Astrocyte (in vitro differentiated cells and primary cell): ENCODE results near the gene HOXD4. TPM values are rescaled to one million over a fixed set of nuclear protein-coding genes. Genes with fewer than 3 reads are reported as not detected.

Source experiments
- DNase-seq: peaks from one replicate; pipeline ENCODE4 v3.0.0-alpha.2; 2010; ENCODE audit warnings: low read depth
- FAIRE-seq: peaks from 2 replicates; lab custom pipeline; 2011; peaks lifted over from hg19 to GRCh38; lab: Jason Lieb, UNC
- H2AFZ ChIP-seq: 2 replicates; pipeline ENCODE4 v1.6.0; 2012; ENCODE audit warnings: low read depth, low read length, inconsistent platforms
- H3K27ac ChIP-seq: 2 replicates; pipeline ENCODE4 v1.5.1; 2011; ENCODE audit warnings: low read depth, low read length, inconsistent platforms
- H3K27me3 ChIP-seq: 2 replicates; pipeline ENCODE4 v1.6.0; 2011; ENCODE audit warnings: low read length, inconsistent platforms; ENCODE audit not compliant: insufficient read depth
- H3K36me3 ChIP-seq: 2 replicates; pipeline ENCODE4 v1.5.1; 2011; ENCODE audit warnings: low read length, inconsistent platforms; ENCODE audit not compliant: insufficient read depth
- H3K4me1 ChIP-seq: 2 replicates; pipeline ENCODE4 v1.5.1; 2011; ENCODE audit warnings: low read length, inconsistent platforms; ENCODE audit not compliant: insufficient read depth
- H3K4me2 ChIP-seq: 2 replicates; pipeline ENCODE4 v1.6.0; 2012; ENCODE audit warnings: low read length, inconsistent platforms
- H3K4me3 ChIP-seq: 2 replicates; pipeline ENCODE4 v1.5.1; 2011; ENCODE audit warnings: low read depth, mild to moderate bottlenecking, low read length, inconsistent platforms; ENCODE audit not compliant: insufficient read depth
- H3K79me2 ChIP-seq: 2 replicates; pipeline ENCODE4 v1.6.0; 2012; ENCODE audit warnings: mild to moderate bottlenecking, low read length, inconsistent platforms; ENCODE audit not compliant: insufficient read depth
- H3K9ac ChIP-seq: 2 replicates; pipeline ENCODE4 v1.6.0; 2012; ENCODE audit warnings: mild to moderate bottlenecking, low read length, inconsistent platforms
- H3K9me3 ChIP-seq: 2 replicates; pipeline ENCODE4 v1.5.1; 2012; ENCODE audit warnings: low read depth, mild to moderate bottlenecking, low read length, inconsistent platforms; ENCODE audit not compliant: insufficient read depth
- H4K20me1 ChIP-seq: 2 replicates; pipeline ENCODE4 v1.6.0; 2012; ENCODE audit warnings: low read length, inconsistent platforms; ENCODE audit not compliant: insufficient read depth
- H3K27ac Mint-ChIP-seq: one replicate; pipeline ENCODE4 v1.8.0; 2021; ENCODE audit warnings: mild to moderate bottlenecking, mixed read lengths; ENCODE audit not compliant: unreplicated experiment
- H3K27me3 Mint-ChIP-seq: one replicate; pipeline ENCODE4 v1.8.0; 2021; ENCODE audit warnings: low read depth, mixed read lengths; ENCODE audit not compliant: unreplicated experiment
- H3K36me3 Mint-ChIP-seq: one replicate; pipeline ENCODE4 v1.8.0; 2021; ENCODE audit warnings: low read depth, mixed read lengths; ENCODE audit not compliant: unreplicated experiment
- H3K4me1 Mint-ChIP-seq: one replicate; pipeline ENCODE4 v1.8.0; 2021; ENCODE audit warnings: low read depth, mixed read lengths; ENCODE audit not compliant: unreplicated experiment
- H3K4me3 Mint-ChIP-seq: one replicate; pipeline ENCODE4 v1.8.0; 2021; ENCODE audit warnings: mild to moderate bottlenecking, moderate library complexity, mixed read lengths; ENCODE audit not compliant: unreplicated experiment
- H3K9me3 Mint-ChIP-seq: one replicate; pipeline ENCODE4 v1.8.0; 2021; ENCODE audit warnings: mild to moderate bottlenecking, mixed read lengths; ENCODE audit not compliant: unreplicated experiment
- EZH2 ChIP-seq: IDR thresholded peaks from 2 replicates; pipeline ENCODE4 v1.6.1; 2012; ENCODE audit warnings: mild to moderate bottlenecking, low read length, inconsistent platforms; ENCODE audit not compliant: insufficient read depth
- total RNA-seq: library from RNA; stranded (reverse); gene quantifications from 2 replicates; pipeline ENCODE4 v1.2.1, GENCODE V29; 2021
- TF ChIP-seq, protein P1 (sequence below): IDR thresholded peaks from 2 replicates; pipeline ENCODE4 v1.5.1; 2011; ENCODE audit warnings: low read depth, mild to moderate bottlenecking, inconsistent platforms, low read length, moderate library complexity; ENCODE audit not compliant: insufficient read depth

The HOXD4 gene
- total RNA-seq, 1 donor from 2014 or later, result not detected

GRCh38 chr2:176137906-176138305 is 13.4 kb upstream of the HOXD4 start:
- H3K9me3 ChIP-seq, result peaks cover 6% of the 10 kb centered on the region
- no peak overlapping the region for H3K27ac Mint-ChIP-seq
- H3K9me3 Mint-ChIP-seq, result peaks cover 35% of the 10 kb centered on the region
- TF ChIP-seq EZH2, result no peak
- TF ChIP-seq, protein P1, sequence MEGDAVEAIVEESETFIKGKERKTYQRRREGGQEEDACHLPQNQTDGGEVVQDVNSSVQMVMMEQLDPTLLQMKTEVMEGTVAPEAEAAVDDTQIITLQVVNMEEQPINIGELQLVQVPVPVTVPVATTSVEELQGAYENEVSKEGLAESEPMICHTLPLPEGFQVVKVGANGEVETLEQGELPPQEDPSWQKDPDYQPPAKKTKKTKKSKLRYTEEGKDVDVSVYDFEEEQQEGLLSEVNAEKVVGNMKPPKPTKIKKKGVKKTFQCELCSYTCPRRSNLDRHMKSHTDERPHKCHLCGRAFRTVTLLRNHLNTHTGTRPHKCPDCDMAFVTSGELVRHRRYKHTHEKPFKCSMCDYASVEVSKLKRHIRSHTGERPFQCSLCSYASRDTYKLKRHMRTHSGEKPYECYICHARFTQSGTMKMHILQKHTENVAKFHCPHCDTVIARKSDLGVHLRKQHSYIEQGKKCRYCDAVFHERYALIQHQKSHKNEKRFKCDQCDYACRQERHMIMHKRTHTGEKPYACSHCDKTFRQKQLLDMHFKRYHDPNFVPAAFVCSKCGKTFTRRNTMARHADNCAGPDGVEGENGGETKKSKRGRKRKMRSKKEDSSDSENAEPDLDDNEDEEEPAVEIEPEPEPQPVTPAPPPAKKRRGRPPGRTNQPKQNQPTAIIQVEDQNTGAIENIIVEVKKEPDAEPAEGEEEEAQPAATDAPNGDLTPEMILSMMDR, result no peak
- FAIRE-seq (no peak), DNase-seq (no peak)
- no peaks in the 10 kb centered on the region for H3K36me3 ChIP-seq
- no peak overlapping the region for H3K4me3 ChIP-seq
- H3K4me1 ChIP-seq, result peaks cover 8% of the 10 kb centered on the region
- H3K79me2 ChIP-seq, result no peaks in the 10 kb centered on the region
- H4K20me1 ChIP-seq, result no peaks in the 10 kb centered on the region
- H3K4me2 ChIP-seq, result no peak overlapping the region
- H3K27ac ChIP-seq, result no peak overlapping the region
- no peak overlapping the region for H2AFZ ChIP-seq
- no peak overlapping the region for H3K9ac ChIP-seq
- H3K4me1 Mint-ChIP-seq, result no peaks in the 10 kb centered on the region
- peaks cover 2% of the 10 kb centered on the region for H3K36me3 Mint-ChIP-seq
- H3K27me3 Mint-ChIP-seq, result peaks cover 92% of the 10 kb centered on the region
- H3K4me3 Mint-ChIP-seq, result no peak overlapping the region
- H3K27me3 ChIP-seq, result peaks cover 85% of the 10 kb centered on the region

DNA sequence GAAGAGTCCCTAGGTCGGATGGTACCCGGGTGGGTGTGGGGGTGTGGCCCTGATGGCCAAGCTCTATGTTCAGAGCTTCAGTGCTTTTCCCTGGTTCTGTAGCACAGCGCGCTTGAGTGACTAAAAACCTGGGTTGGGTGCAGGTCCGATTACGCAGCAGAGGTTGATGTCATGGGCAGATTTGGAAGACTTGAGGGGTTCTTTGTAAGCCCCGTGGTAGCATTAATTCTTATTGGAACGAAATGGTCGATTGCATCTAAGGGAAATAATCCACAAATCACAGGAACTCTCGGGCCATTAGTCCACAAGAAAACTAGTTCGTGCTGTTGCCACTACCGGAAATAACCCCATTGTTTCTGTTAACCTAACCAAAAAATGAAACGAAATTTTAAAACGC is 12.8 kb upstream of the HOXD4 start:
- Mint-ChIP-seq H3K36me3 (peaks cover 2% of the 10 kb centered on the region), H3K27ac (no peak overlapping the region), H3K4me3 (no peak overlapping the region), H3K9me3 (peaks cover 37% of the 10 kb centered on the region), H3K27me3 (peaks cover 92% of the 10 kb centered on the region), H3K4me1 (no peaks in the 10 kb centered on the region)
- no peak for DNase-seq
- Histone ChIP-seq H2AFZ (no peak overlapping the region), H3K9me3 (peaks cover 6% of the 10 kb centered on the region), H3K27ac (no peak overlapping the region), H4K20me1 (no peaks in the 10 kb centered on the region), H3K79me2 (no peaks in the 10 kb centered on the region), H3K4me3 (no peak overlapping the region), H3K27me3 (peaks cover 85% of the 10 kb centered on the region), H3K9ac (no peak overlapping the region), H3K4me1 (peaks cover 8% of the 10 kb centered on the region), H3K36me3 (no peaks in the 10 kb centered on the region), H3K4me2 (no peak overlapping the region)
- FAIRE-seq, result no peak
- no peak for TF ChIP-seq EZH2
- TF ChIP-seq, protein P1, result no peak

GRCh38 chr2:176138923-176139660 is 12.3 kb upstream of the HOXD4 start:
- FAIRE-seq, result no peak
- H3K9me3 ChIP-seq, result peaks cover 6% of the 10 kb centered on the region
- DNase-seq, result no peak
- Mint-ChIP-seq H3K4me1 (no peaks in the 10 kb centered on the region), H3K9me3 (peaks cover 42% of the 10 kb centered on the region), H3K4me3 (no peak overlapping the region), H3K36me3 (peaks cover 2% of the 10 kb centered on the region), H3K27me3 (peaks cover 92% of the 10 kb centered on the region), H3K27ac (no peak overlapping the region)
- peak overlapping the region; percentile 19 for H3K4me2 ChIP-seq
- no peak overlapping the region for H3K9ac ChIP-seq
- H3K27me3 ChIP-seq, result peaks cover 85% of the 10 kb centered on the region
- peaks cover 8% of the 10 kb centered on the region for H3K4me1 ChIP-seq
- H2AFZ ChIP-seq, result no peak overlapping the region
- H3K4me3 ChIP-seq, result no peak overlapping the region
- TF ChIP-seq EZH2, result peak; percentile 45
- TF ChIP-seq, protein P1, result no peak
- no peaks in the 10 kb centered on the region for H4K20me1 ChIP-seq
- no peak overlapping the region for H3K27ac ChIP-seq
- H3K79me2 ChIP-seq, result no peaks in the 10 kb centered on the region
- no peaks in the 10 kb centered on the region for H3K36me3 ChIP-seq
